Aorta (tissue), 5 donors: ENCODE results near the gene HADH. TPM values are rescaled to one million over a fixed set of nuclear protein-coding genes. Genes with fewer than 3 reads are reported as not detected.

Experiments
- ATAC-seq: fragments of 200-7000 bp; cut with Tn5 transposase; one replicate; pipeline ENCODE4 v1.9.1; 2022; ENCODE audit warnings: moderate library complexity; ENCODE audit not compliant: low FRiP score
- DNase-seq, 2 donors: peaks; one replicate each; pipeline ENCODE4 v3.0.0-alpha.2; 2020
- H3K27ac ChIP-seq, 2 donors: one replicate each; pipeline ENCODE4 v1.5.1; 2013; ENCODE audit warnings: low read length in 2 of 2, mild to moderate bottlenecking in 2 of 2, moderate library complexity in 2 of 2, control low read depth in 1 of 2, inconsistent platforms in 1 of 2, low read depth in 1 of 2
- H3K27me3 ChIP-seq, 2 donors: one replicate each; pipeline ENCODE4 v1.6.1; 2013; ENCODE audit warnings: control low read depth in 1 of 2, low read length in 1 of 2, mild to moderate bottlenecking in 1 of 2, moderate library complexity in 1 of 2; ENCODE audit not compliant: insufficient read depth in 2 of 2, control insufficient read depth in 1 of 2
- H3K36me3 ChIP-seq, 2 donors: one replicate each; pipeline ENCODE4 v1.6.1; 2013; ENCODE audit warnings: control low read depth in 1 of 2, low read length in 1 of 2, mild to moderate bottlenecking in 1 of 2; ENCODE audit not compliant: insufficient read depth in 2 of 2, control insufficient read depth in 1 of 2
- H3K4me1 ChIP-seq, 2 donors: one replicate each; pipeline ENCODE4 v1.6.1; 2013; ENCODE audit warnings: low read length in 2 of 2, control low read depth in 1 of 2, mild to moderate bottlenecking in 1 of 2, moderate library complexity in 1 of 2; ENCODE audit not compliant: insufficient read depth in 2 of 2, control insufficient read depth in 1 of 2
- H3K4me3 ChIP-seq, 2 donors: one replicate each; pipeline ENCODE4 v1.5.1; 2013; ENCODE audit warnings: low read length in 2 of 2, control low read depth in 1 of 2, mild to moderate bottlenecking in 1 of 2
- H3K9me3 ChIP-seq: one replicate; pipeline ENCODE4 v1.6.1; 2013; ENCODE audit warnings: mild to moderate bottlenecking, low read length; ENCODE audit not compliant: control insufficient read depth
- WGBS, 2 donors: extraction: QIAGEN DNeasy Blood & Tissue Kit; methylation state at CpG; one replicate each; pipeline ENCODE4 v1.1.7; 2013; 5-methylcytosine and 5-hydroxymethylcytosine counted together
- intact Hi-C, 2 donors: fragments of 100-400 bp; cut with DNase I; formaldehyde crosslinking; loops; one replicate each; pipeline versions ENCODE4 v1.14.2 to v1.15.0; 2022
- polyA plus RNA-seq, 2 donors: library from polyadenylated mRNA; stranded (reverse); fragments of 200-250 nt; gene quantifications; one replicate each; pipeline ENCODE4 v1.2.3, GENCODE V29; 2013
- total RNA-seq, 2 donors: library from RNA; stranded (reverse); fragmentation: NEBNext Ultra II Directional; extraction: Animal tissue kit (Norgen Biotek cat#: 25700); gene quantifications; one replicate each; pipeline ENCODE4 v1.2.1, GENCODE V29; 2021
- donor health status: healthy with polysubstance abuse.
- donor health status: Bipolar disorder and iron deficiency.
- donor health status: DM: no; HTN: no; CAD: no.
- donor health status: DM: no; HTN: no; CAD: no.
- donor health status: DM: yes; HTN: yes; CAD: no.

The HADH gene
- total and polyA plus RNA-seq, 4 donors, result 38.2 to 79.2 (median 56.5) TPM

GRCh38 chr4:107970063-107970798, 19.5 kb upstream of the HADH start:
- Histone ChIP-seq H3K4me1 (no peaks in the 10 kb centered on the region), H3K27ac (no peak overlapping the region), H3K4me3 (no peak overlapping the region), H3K27me3 (no peaks in the 10 kb centered on the region), H3K36me3 (no peaks in the 10 kb centered on the region), H3K9me3 (no peaks in the 10 kb centered on the region)
- DNase-seq (no peak), ATAC-seq (no peak)
- intact Hi-C loops, result no loop called here
- 96% methylated on average over 12 of the region's 12 CpGs for WGBS, 2 donors

GRCh38 chr4:107972605-107973004, 17.1 kb upstream of the HADH start:
- Histone ChIP-seq H3K27me3 (no peaks in the 10 kb centered on the region), H3K27ac (no peak overlapping the region), H3K4me1 (no peaks in the 10 kb centered on the region), H3K9me3 (no peaks in the 10 kb centered on the region), H3K36me3 (no peaks in the 10 kb centered on the region), H3K4me3 (no peak overlapping the region)
- no peak for DNase-seq
- intact Hi-C loops, result no loop called here
- no peak for ATAC-seq

- Histone ChIP-seq H3K27ac (no peak overlapping the region), H3K36me3 (no peaks in the 10 kb centered on the region), H3K4me3 (no peak overlapping the region), H3K27me3 (no peaks in the 10 kb centered on the region), H3K4me1 (no peaks in the 10 kb centered on the region), H3K9me3 (no peaks in the 10 kb centered on the region)
- WGBS, 2 donors, result 90 to 91% methylated on average over 3 of the region's 3 CpGs
- DNase-seq, result no peak
- ATAC-seq, result no peak
- intact Hi-C loops, result no loop called here
Observed at GRCh38 chr4:107974523-107974922, 15.2 kb upstream of the HADH start.

- DNase-seq (no peak), ATAC-seq (no peak)
- no peak overlapping the region for H3K27ac ChIP-seq
- H3K27me3 ChIP-seq, result no peaks in the 10 kb centered on the region
- H3K36me3 ChIP-seq, result no peaks in the 10 kb centered on the region
- intact Hi-C loops, result no loop called here
- no peaks in the 10 kb centered on the region for H3K4me1 ChIP-seq
- no peaks in the 10 kb centered on the region for H3K9me3 ChIP-seq
- 82 to 88% methylated on average over 4 of the region's 4 CpGs for WGBS, 2 donors
- no peak overlapping the region for H3K4me3 ChIP-seq
Observed at GRCh38 chr4:107977482-107977881, 12.2 kb upstream of the HADH start.

GRCh38 chr4:107977966-107978705, 11.6 kb upstream of the HADH start:
- ATAC-seq (no peak), DNase-seq (no peak)

GRCh38 chr4:107978716-107979451, 10.8 kb upstream of the HADH start:
- H3K27me3 ChIP-seq, result no peaks in the 10 kb centered on the region
- DNase-seq (no peak), ATAC-seq (peak; percentile 38)
- H3K36me3 ChIP-seq, result no peaks in the 10 kb centered on the region
- no peak overlapping the region for H3K4me3 ChIP-seq
- no peaks in the 10 kb centered on the region for H3K9me3 ChIP-seq
- no peak overlapping the region for H3K27ac ChIP-seq
- 72 to 88% methylated on average over 2 of the region's 2 CpGs for WGBS, 2 donors
- intact Hi-C loops, result no loop called here
- H3K4me1 ChIP-seq, result no peaks in the 10 kb centered on the region

More at GRCh38 chr4:107977966-107978705, 11.6 kb upstream of the HADH start:
- Histone ChIP-seq H3K4me3 (no peak overlapping the region), H3K36me3 (no peaks in the 10 kb centered on the region), H3K27ac (no peak overlapping the region), H3K4me1 (no peaks in the 10 kb centered on the region), H3K27me3 (no peaks in the 10 kb centered on the region), H3K9me3 (no peaks in the 10 kb centered on the region)
- intact Hi-C loops, result no loop called here
- 81 to 84% methylated on average over 3 of the region's 3 CpGs for WGBS, 2 donors

- Histone ChIP-seq H3K9me3 (no peaks in the 10 kb centered on the region), H3K27me3 (no peaks in the 10 kb centered on the region), H3K36me3 (no peaks in the 10 kb centered on the region), H3K27ac (peak overlapping the region in 1 of 2 donors; percentile 12), H3K4me3 (no peak overlapping the region), H3K4me1 (peaks cover 3% of the 10 kb centered on the region in 2 donors)
- no peak for DNase-seq
- ATAC-seq, result no peak
- WGBS, 2 donors, result 68 to 70% methylated on average over 10 of the region's 10 CpGs
- intact Hi-C loops, result loop anchor here in 1 of 2 donors (2.0 kb wide), 1 partner anchor 57 kb away; the partner anchor contains the start of gene CYP2U1
Observed at GRCh38 chr4:107987916-107988762, 1.6 kb upstream of the HADH start.

- no peaks in the 10 kb centered on the region for H3K27me3 ChIP-seq
- peak overlapping the region in 1 of 2 donors; percentile 40 for H3K27ac ChIP-seq
- no peak for DNase-seq
- no peaks in the 10 kb centered on the region for H3K9me3 ChIP-seq
- WGBS, 2 donors, result 39 to 54% methylated on average over 5 of the region's 5 CpGs
- H3K36me3 ChIP-seq, result no peaks in the 10 kb centered on the region
- no peak for ATAC-seq
- H3K4me3 ChIP-seq, result peak overlapping the region in 1 of 2 donors; percentile 61
- intact Hi-C loops, result loop anchor here (1.0 to 2.0 kb wide), 2 partner anchors 57 to 58 kb away; partner anchors contain the start of gene CYP2U1 (in 2 of the 2)
- peaks cover 3% of the 10 kb centered on the region in 2 donors for H3K4me1 ChIP-seq
Observed at GRCh38 chr4:107988763-107989035, 990 bp upstream of the HADH start.
